GM21447 (cell line): ENCODE results near the gene CBFA2T3.
"Not testable (repeated sequence)": the region's sequence is repeated elsewhere in the genome, so short reads cannot be mapped to it uniquely, and the experiment has no call there.

Source experiments
- ATAC-seq: cut with Tn5 transposase; IDR thresholded peaks from one replicate; pipeline ENCODE4 v1.9.1; 2021; ENCODE audit not compliant: unreplicated experiment

CBFA2T3 gene

GRCh38 chr16:88977018-88977811 lies at the start of gene CBFA2T3:
Gene CBFA2T3 (minus strand): TSS chr16:88977207. CDS start chr16:88976807, 400 bp downstream.
- peak; percentile 29 for ATAC-seq

DNA sequence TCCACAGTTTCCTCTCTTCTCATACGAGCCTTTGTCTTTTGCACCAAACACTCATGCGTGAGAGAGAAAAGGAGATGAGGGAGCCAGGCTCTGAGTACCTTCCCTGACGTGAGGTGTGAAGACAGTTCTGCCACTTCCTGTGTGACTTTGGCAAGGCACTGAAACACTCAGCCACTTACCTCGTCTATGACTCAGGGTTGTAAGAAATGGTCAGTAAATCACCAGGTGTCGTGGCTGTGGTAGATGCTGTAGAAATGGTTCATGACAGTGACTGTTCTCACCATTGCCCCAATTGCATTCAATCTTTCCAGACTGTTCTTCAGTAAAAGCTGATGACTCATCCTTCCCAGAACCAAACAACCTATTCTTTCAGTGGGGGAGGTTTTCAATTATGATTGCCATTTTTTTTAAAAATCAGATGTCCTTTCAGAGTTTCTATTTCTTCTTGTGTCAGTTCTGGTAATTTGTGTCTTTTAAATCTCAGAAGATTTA lies 49.2 kb upstream of the CBFA2T3 start:
- ATAC-seq: peak; percentile 87

DNA sequence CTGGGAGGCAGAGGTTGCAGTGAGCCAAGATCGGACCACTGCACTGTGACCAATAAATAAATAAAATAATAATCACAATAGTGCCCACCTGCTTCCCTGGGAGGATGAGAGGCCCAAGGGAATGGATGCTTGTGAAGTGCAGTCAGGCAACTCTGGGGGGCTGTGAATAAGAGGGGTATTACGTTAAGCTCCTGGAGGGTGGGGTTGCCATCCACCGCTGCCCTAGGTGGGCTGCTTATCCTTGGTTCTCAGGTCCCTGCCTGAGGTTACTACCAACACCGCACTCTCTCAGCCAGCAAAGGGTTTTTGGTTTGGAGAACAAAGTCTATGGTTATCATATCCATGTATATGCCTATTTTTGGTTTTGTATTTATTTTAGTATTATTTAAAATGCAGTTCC lies 48.6 kb upstream of the CBFA2T3 start:
- ATAC-seq: no peak

DNA sequence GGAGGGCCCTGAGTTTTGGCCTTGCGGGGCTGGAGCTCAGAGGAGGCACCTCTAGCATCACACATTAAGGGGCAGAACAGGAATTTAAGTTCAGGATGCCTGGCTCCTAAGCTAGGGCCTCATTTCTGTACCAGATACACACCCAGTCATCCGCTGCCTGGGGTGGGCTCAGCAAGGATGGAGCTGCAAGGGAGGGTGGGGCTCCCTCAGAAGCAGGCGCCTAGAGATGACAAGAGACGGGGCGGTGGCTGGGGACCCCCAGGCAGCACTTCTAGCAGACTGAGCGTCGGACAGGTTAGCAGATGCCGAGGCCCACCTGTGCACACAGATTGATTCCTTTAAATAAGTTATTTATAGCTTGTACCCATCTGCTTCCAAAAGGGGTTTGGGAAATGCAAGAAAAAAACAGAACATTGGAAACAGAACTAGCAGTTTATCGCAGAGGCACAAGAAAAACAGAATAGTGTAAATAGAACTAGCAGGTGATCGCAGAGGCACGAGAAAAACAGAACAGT lies 47.6 kb upstream of the CBFA2T3 start:
- ATAC-seq: no peak

DNA sequence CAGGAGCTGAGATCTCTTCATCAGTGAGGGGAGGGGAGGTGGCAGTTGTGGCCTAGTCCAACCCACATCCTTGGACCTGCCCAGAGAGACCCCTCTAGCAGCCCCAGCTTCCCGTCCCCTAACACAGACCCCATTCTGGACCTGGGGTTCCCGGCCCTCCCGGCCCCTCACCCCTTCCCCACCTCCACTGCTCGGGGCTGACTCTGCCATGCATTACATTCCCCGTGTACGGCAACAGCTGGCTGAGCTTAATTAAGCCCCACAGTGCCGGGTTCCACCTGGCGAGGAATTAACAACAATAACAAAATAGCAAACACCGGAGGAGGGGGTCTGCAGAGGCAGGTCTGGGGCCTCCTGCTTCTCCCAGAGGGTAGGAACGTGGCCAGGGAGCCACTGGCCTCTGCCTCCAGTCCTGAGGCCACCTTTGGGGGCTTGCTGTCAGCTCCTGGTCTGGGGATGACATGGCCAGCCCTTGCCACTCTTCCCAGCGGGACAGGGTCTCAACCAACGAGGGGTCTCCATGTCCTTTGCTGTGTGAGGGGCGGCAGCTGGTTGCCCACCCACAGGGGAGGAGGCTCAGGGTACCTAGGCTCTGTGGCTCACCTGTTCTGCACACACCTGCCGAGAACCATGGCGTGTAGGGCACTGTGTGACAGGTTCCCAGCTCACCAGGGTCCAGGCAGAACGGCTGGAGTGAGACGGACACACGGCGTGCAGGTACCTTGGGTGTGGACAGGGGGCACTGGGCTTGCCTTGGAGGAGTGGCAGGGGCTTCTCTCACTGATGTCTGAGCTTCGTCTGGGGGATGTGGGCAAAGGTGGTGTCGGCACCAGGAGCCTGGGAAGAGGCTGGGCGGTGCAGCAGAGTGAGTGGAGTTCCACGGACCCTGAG lies 46.9 kb upstream of the CBFA2T3 start:
- ATAC-seq: no peak

GRCh38 chr16:89023151-89023551 lies 46.1 kb upstream of the CBFA2T3 start:
- no peak for ATAC-seq

GRCh38 chr16:89022051-89022836 lies 45.2 kb upstream of the CBFA2T3 start:
- no peak for ATAC-seq

- ATAC-seq: no peak
Observed at GRCh38 chr16:89020925-89021595, 44.1 kb upstream of the CBFA2T3 start.

DNA sequence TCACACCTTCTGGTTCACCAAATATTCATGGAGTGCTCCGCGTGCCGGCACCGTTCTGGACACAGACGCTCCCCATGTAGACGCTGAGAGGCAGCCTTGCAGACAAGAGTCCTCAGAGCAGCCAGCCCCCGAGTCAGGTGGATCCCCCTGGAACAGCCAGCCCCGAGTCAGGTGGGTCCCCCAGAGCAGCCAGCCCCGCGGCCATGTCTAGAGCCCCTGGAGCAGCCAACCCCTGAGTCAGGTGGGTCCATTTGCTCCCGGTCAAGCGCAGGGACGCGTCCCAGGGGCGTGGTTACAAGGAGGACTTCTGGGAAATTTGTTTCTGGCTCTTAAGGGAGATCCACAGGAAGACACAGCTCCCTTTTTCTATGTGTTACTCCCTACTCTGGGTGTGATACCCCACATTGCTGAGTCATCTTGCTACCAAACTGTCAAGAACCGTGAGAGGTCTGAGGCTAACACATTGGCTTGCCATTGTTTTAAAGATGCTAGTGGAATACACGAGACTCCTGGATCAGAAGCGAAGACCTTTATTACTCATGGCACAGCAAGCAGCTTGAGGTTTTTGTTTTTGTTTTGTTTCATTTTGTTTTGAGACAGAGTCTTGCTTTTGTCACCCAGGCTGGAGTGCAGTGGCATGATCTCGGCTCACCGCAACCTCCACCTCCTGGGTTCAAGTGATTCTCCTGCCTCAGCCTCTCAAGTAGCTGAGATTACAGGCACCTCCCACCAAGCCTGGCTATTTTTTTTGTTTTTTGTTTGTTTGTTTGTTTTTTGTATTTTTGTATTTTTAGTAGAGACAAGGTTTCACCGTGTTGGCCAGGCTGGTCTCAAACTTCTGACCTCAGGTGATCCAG lies 43.3 kb upstream of the CBFA2T3 start:
- ATAC-seq: no peak

DNA sequence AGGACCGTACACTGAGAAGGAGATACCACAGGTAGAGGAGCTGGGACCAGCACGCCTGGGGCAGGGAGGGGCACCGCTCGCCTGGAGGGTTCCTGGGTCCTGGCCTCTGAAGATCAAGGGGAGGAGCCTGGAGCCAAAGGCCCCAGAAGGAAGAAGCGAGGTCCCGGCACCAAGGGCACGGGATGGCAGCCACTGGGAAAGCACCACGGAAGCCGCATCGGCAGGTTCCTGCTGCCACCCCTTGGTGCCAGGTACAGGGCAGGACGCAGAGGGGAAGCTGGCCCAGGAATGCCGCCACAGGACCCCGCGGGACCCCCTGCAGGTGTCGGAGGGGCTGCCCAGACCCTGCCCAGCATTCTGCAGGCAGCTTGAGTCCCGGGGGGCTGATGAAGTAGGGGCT lies 42.5 kb upstream of the CBFA2T3 start:
- ATAC-seq: no peak

- no peak for ATAC-seq
Observed at GRCh38 chr16:89018282-89019158, 41.5 kb upstream of the CBFA2T3 start.

GRCh38 chr16:89017543-89018281 lies 40.7 kb upstream of the CBFA2T3 start:
- no peak for ATAC-seq

GRCh38 chr16:89016561-89016960 lies 39.6 kb upstream of the CBFA2T3 start:
- ATAC-seq: not testable (repeated sequence)

- ATAC-seq: no peak
Observed at GRCh38 chr16:89015271-89015859, 38.4 kb upstream of the CBFA2T3 start.

- ATAC-seq: no peak
Observed at GRCh38 chr16:89014403-89015230, 37.6 kb upstream of the CBFA2T3 start.

DNA sequence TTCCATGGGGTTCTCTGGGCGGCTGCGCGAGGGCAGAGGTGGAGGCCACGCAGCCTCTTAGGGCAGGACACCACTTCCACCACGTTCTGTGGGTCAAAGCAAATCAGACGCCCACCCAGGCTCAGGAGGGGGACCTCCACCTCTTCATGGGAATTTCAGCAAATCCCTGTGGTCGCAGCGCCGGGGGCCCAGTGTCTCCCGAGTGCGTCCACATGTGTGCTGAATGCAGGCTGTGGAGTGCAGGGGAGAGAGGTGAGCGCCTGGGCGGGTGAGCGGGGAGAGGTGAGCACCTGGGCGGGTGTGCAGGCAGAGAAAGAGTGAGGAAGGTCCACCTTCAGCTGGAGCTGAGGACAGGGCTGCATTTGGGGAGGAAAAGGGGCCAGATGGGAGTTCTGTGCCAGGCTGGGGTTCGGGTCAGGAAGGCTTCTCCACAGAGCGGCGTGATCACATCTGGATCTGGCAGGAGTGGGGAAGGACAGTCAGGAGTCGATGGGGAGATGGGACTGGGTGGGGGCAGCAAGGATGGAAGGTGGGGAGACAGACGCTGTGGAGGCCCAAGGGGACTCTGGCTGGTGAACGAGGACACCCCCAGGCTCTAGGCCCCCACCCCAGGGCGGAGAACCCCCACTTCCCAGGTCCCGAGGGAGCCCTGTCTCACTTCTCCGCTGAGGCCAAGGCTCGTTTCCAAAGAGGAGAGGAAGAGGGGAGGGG lies 36.8 kb upstream of the CBFA2T3 start:
- no peak for ATAC-seq
